ENCODE data around the gene PTPRQ. TPM values are rescaled to one million over a fixed set of nuclear protein-coding genes. Genes with fewer than 3 reads are reported as not detected.

Gene PTPRQ
- polyA plus RNA-seq, 4 donors, result not detected

GRCh38 chr12:80593766-80594165, 149.7 kb downstream of the PTPRQ start:
- Histone ChIP-seq H3K9me3 (ENCODE audit: control insufficient read depth in 2 of 2, insufficient read depth in 1 of 2, low read depth in 1 of 2, low read length in 1 of 2) (no peaks in the 10 kb centered on the region), H3K36me3 (ENCODE audit: control insufficient read depth in 3 of 3, insufficient read depth in 2 of 3, low read depth in 1 of 3, low read length in 3 of 3) (no peaks in the 10 kb centered on the region), H3K27ac (ENCODE audit: low read depth in 1 of 3, low read length in 2 of 3) (no peak overlapping the region), H3K4me3 (ENCODE audit: low read depth in 1 of 3, low read length in 3 of 3) (no peak overlapping the region), H3K27me3 (ENCODE audit: control insufficient read depth in 3 of 3, insufficient read depth in 3 of 3, low read length in 3 of 3) (no peaks in the 10 kb centered on the region), H3K4me1 (ENCODE audit: control insufficient read depth in 3 of 3, insufficient read depth in 2 of 3, low read depth in 1 of 3, low read length in 2 of 3) (no peaks in the 10 kb centered on the region)
- 83 to 85% (median 84%) methylated on average over 1 of the region's 1 CpG for WGBS, 3 donors
- DNase-seq, result no peak
- no peak for FAIRE-seq

DNA sequence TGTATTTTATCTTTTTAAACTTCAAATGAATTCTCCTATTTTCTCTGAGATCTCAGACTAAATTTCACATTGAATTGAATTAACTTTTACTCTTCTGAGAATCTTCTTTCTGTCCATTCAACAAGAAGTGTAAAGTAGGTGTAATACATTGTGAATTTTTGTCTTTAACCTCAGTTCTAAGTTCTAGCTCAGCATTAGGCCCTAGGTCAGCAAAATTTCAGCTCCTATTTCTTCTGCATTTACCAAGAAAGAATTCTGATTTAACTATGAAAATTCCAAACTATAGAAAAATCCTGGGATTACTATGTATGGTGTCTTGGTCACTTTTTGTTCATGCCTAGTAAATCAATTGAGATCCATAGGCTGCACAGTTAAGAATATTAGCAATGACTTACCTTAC, 152.5 kb downstream of the PTPRQ start:
- H3K36me3 ChIP-seq (ENCODE audit: control insufficient read depth in 3 of 3, insufficient read depth in 2 of 3, low read depth in 1 of 3, low read length in 3 of 3), result no peaks in the 10 kb centered on the region
- no peaks in the 10 kb centered on the region for H3K4me1 ChIP-seq (ENCODE audit: control insufficient read depth in 3 of 3, insufficient read depth in 2 of 3, low read depth in 1 of 3, low read length in 2 of 3)
- no peaks in the 10 kb centered on the region for H3K9me3 ChIP-seq (ENCODE audit: control insufficient read depth in 2 of 2, insufficient read depth in 1 of 2, low read depth in 1 of 2, low read length in 1 of 2)
- no peak overlapping the region for H3K4me3 ChIP-seq (ENCODE audit: low read depth in 1 of 3, low read length in 3 of 3)
- FAIRE-seq (no peak), DNase-seq (no peak)
- H3K27ac ChIP-seq (ENCODE audit: low read depth in 1 of 3, low read length in 2 of 3), result no peak overlapping the region
- no peaks in the 10 kb centered on the region for H3K27me3 ChIP-seq (ENCODE audit: control insufficient read depth in 3 of 3, insufficient read depth in 3 of 3, low read length in 3 of 3)

GRCh38 chr12:80598004-80598606, 154.1 kb downstream of the PTPRQ start:
- Histone ChIP-seq H3K36me3 (ENCODE audit: control insufficient read depth in 3 of 3, insufficient read depth in 2 of 3, low read depth in 1 of 3, low read length in 3 of 3) (no peaks in the 10 kb centered on the region), H3K4me1 (ENCODE audit: control insufficient read depth in 3 of 3, insufficient read depth in 2 of 3, low read depth in 1 of 3, low read length in 2 of 3) (no peaks in the 10 kb centered on the region), H3K27me3 (ENCODE audit: control insufficient read depth in 3 of 3, insufficient read depth in 3 of 3, low read length in 3 of 3) (no peaks in the 10 kb centered on the region), H3K27ac (ENCODE audit: low read depth in 1 of 3, low read length in 2 of 3) (no peak overlapping the region), H3K4me3 (ENCODE audit: low read depth in 1 of 3, low read length in 3 of 3) (no peak overlapping the region), H3K9me3 (ENCODE audit: control insufficient read depth in 2 of 2, insufficient read depth in 1 of 2, low read depth in 1 of 2, low read length in 1 of 2) (no peaks in the 10 kb centered on the region)
- 46 to 59% (median 52%) methylated on average over 5 of the region's 5 CpGs for WGBS, 3 donors
- peak; percentile 1 to 11 for DNase-seq
- FAIRE-seq, result no peak

GRCh38 chr12:80602455-80602854, 158.4 kb downstream of the PTPRQ start:
- FAIRE-seq, result no peak

DNA sequence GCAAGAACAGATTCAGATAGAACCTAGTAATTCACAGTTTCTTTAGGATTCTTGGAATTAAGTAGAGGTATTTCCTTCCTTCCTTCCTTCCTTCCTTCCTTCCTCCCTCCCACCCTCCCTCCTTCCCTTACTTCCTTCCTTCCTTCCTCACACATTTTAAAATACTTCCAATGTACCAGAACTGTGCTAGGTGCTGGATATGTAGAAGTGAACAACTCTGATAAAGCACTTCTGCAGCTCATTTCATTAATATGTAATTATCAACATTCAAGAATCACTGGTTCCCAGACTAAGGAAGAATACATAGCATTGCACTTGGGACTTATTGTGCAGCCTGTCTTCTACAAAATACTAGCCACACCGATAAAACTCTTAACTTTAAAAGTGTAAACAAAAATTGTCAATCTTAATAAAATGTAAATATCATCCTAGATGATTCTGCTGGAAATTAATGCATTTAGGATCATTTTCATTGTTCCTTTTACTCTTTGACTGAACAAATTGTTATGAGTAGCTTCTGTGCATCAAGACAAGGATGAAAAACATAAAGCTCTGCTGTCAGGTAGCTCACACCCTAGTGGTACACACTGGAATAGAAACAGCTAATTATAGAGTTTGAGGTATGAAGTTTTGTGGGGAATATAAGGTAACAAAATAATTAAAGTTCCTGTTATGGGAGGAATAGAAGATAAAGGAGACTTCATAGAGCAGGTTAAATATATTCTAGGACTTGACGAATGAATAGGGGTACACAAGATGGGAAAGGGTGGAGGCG, 163.5 kb downstream of the PTPRQ start:
- H3K36me3 ChIP-seq (ENCODE audit: control insufficient read depth in 3 of 3, insufficient read depth in 2 of 3, low read depth in 1 of 3, low read length in 3 of 3), result no peaks in the 10 kb centered on the region
- no peak overlapping the region for H3K27ac ChIP-seq (ENCODE audit: low read depth in 1 of 3, low read length in 2 of 3)
- H3K27me3 ChIP-seq (ENCODE audit: control insufficient read depth in 3 of 3, insufficient read depth in 3 of 3, low read length in 3 of 3), result no peaks in the 10 kb centered on the region
- no peak for DNase-seq
- FAIRE-seq, result no peak
- 69 to 77% (median 75%) methylated on average over 3 of the region's 3 CpGs for WGBS, 3 donors
- no peaks in the 10 kb centered on the region for H3K4me1 ChIP-seq (ENCODE audit: control insufficient read depth in 3 of 3, insufficient read depth in 2 of 3, low read depth in 1 of 3, low read length in 2 of 3)
- H3K4me3 ChIP-seq (ENCODE audit: low read depth in 1 of 3, low read length in 3 of 3), result no peak overlapping the region
- H3K9me3 ChIP-seq (ENCODE audit: control insufficient read depth in 2 of 2, insufficient read depth in 1 of 2, low read depth in 1 of 2, low read length in 1 of 2), result no peaks in the 10 kb centered on the region

More at GRCh38 chr12:80602455-80602854, 158.4 kb downstream of the PTPRQ start:
- DNase-seq, result no peak
- H3K4me1 ChIP-seq (ENCODE audit: control insufficient read depth in 3 of 3, insufficient read depth in 2 of 3, low read depth in 1 of 3, low read length in 2 of 3), result no peaks in the 10 kb centered on the region
- H3K27me3 ChIP-seq (ENCODE audit: control insufficient read depth in 3 of 3, insufficient read depth in 3 of 3, low read length in 3 of 3), result no peaks in the 10 kb centered on the region
- WGBS, 3 donors, result 80 to 85% (median 84%) methylated on average over 3 of the region's 3 CpGs
- no peak overlapping the region for H3K27ac ChIP-seq (ENCODE audit: low read depth in 1 of 3, low read length in 2 of 3)
- H3K4me3 ChIP-seq (ENCODE audit: low read depth in 1 of 3, low read length in 3 of 3), result no peak overlapping the region
- H3K36me3 ChIP-seq (ENCODE audit: control insufficient read depth in 3 of 3, insufficient read depth in 2 of 3, low read depth in 1 of 3, low read length in 3 of 3), result no peaks in the 10 kb centered on the region
- H3K9me3 ChIP-seq (ENCODE audit: control insufficient read depth in 2 of 2, insufficient read depth in 1 of 2, low read depth in 1 of 2, low read length in 1 of 2), result no peaks in the 10 kb centered on the region

DNA sequence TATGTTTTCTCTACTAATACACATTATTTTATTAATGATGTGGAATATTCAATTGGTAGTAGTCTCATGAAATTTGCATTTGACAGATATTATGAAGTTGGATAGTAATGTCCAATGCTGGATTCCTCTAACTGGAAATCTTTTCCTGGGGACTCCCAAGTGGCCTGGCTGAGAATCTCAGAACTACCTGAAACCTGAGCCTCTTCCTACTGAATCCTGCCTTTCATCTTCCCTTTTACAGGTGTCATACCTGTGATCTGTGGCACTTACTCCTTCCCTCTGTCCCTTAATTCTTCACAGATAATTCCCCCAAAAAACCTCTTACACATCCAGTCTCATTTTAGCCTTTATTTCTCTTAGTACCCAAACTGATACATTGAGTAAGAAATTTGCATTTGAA, 173.7 kb downstream of the PTPRQ start:
- Histone ChIP-seq H3K36me3 (ENCODE audit: control insufficient read depth in 3 of 3, insufficient read depth in 2 of 3, low read depth in 1 of 3, low read length in 3 of 3) (no peaks in the 10 kb centered on the region), H3K4me1 (ENCODE audit: control insufficient read depth in 3 of 3, insufficient read depth in 2 of 3, low read depth in 1 of 3, low read length in 2 of 3) (no peaks in the 10 kb centered on the region), H3K9me3 (ENCODE audit: control insufficient read depth in 2 of 2, insufficient read depth in 1 of 2, low read depth in 1 of 2, low read length in 1 of 2) (no peaks in the 10 kb centered on the region), H3K27me3 (ENCODE audit: control insufficient read depth in 3 of 3, insufficient read depth in 3 of 3, low read length in 3 of 3) (no peaks in the 10 kb centered on the region), H3K4me3 (ENCODE audit: low read depth in 1 of 3, low read length in 3 of 3) (no peak overlapping the region), H3K27ac (ENCODE audit: low read depth in 1 of 3, low read length in 2 of 3) (no peak overlapping the region)
- DNase-seq (no peak), FAIRE-seq (no peak)

- WGBS, 3 donors, result 79 to 91% (median 89%) methylated on average over 2 of the region's 2 CpGs
- H3K9me3 ChIP-seq (ENCODE audit: control insufficient read depth in 2 of 2, insufficient read depth in 1 of 2, low read depth in 1 of 2, low read length in 1 of 2), result no peaks in the 10 kb centered on the region
- no peak for FAIRE-seq
These were observed 176.2 kb downstream of the PTPRQ start for GRCh38 chr12:80620281-80620680.

DNA sequence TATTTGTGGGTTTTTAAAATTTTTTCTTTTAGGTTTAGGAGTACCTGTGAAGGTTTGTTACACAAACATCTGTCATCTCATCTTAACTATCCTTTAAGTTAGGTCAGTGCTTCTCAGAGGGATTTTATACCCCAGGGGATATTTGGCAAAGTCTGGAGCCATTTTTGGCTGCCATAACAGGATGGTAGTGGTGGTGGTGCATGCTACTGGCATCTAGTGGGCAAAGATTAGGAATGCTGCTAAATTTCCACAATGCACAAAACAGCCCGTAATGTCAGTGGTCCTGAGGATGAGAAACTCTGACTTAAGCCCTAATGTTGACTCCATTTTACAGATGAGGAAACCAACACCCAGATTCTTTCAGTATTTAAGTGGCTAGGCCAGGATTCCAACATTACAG, 178.2 kb downstream of the PTPRQ start:
- no peak for FAIRE-seq
- Histone ChIP-seq H3K36me3 (ENCODE audit: control insufficient read depth in 3 of 3, insufficient read depth in 2 of 3, low read depth in 1 of 3, low read length in 3 of 3) (no peaks in the 10 kb centered on the region), H3K9me3 (ENCODE audit: control insufficient read depth in 2 of 2, insufficient read depth in 1 of 2, low read depth in 1 of 2, low read length in 1 of 2) (no peaks in the 10 kb centered on the region), H3K27ac (ENCODE audit: low read depth in 1 of 3, low read length in 2 of 3) (no peak overlapping the region), H3K4me3 (ENCODE audit: low read depth in 1 of 3, low read length in 3 of 3) (no peak overlapping the region), H3K4me1 (ENCODE audit: control insufficient read depth in 3 of 3, insufficient read depth in 2 of 3, low read depth in 1 of 3, low read length in 2 of 3) (no peaks in the 10 kb centered on the region), H3K27me3 (ENCODE audit: control insufficient read depth in 3 of 3, insufficient read depth in 3 of 3, low read length in 3 of 3) (no peaks in the 10 kb centered on the region)
- no peak for DNase-seq
- 82 to 87% (median 85%) methylated on average over 1 of the region's 1 CpG for WGBS, 3 donors

More at GRCh38 chr12:80620281-80620680, 176.2 kb downstream of the PTPRQ start:
- Histone ChIP-seq H3K4me3 (ENCODE audit: low read depth in 1 of 3, low read length in 3 of 3) (no peak overlapping the region), H3K27me3 (ENCODE audit: control insufficient read depth in 3 of 3, insufficient read depth in 3 of 3, low read length in 3 of 3) (no peaks in the 10 kb centered on the region), H3K27ac (ENCODE audit: low read depth in 1 of 3, low read length in 2 of 3) (no peak overlapping the region), H3K4me1 (ENCODE audit: control insufficient read depth in 3 of 3, insufficient read depth in 2 of 3, low read depth in 1 of 3, low read length in 2 of 3) (no peaks in the 10 kb centered on the region), H3K36me3 (ENCODE audit: control insufficient read depth in 3 of 3, insufficient read depth in 2 of 3, low read depth in 1 of 3, low read length in 3 of 3) (no peaks in the 10 kb centered on the region)
- DNase-seq, result no peak

- no peak overlapping the region for H3K4me3 ChIP-seq (ENCODE audit: low read depth in 1 of 3, low read length in 3 of 3)
- no peaks in the 10 kb centered on the region for H3K9me3 ChIP-seq (ENCODE audit: control insufficient read depth in 2 of 2, insufficient read depth in 1 of 2, low read depth in 1 of 2, low read length in 1 of 2)
- no peak overlapping the region for H3K27ac ChIP-seq (ENCODE audit: low read depth in 1 of 3, low read length in 2 of 3)
- H3K4me1 ChIP-seq (ENCODE audit: control insufficient read depth in 3 of 3, insufficient read depth in 2 of 3, low read depth in 1 of 3, low read length in 2 of 3), result no peaks in the 10 kb centered on the region
- no peak for FAIRE-seq
- DNase-seq, result no peak
- no peaks in the 10 kb centered on the region for H3K36me3 ChIP-seq (ENCODE audit: control insufficient read depth in 3 of 3, insufficient read depth in 2 of 3, low read depth in 1 of 3, low read length in 3 of 3)
- no peaks in the 10 kb centered on the region for H3K27me3 ChIP-seq (ENCODE audit: control insufficient read depth in 3 of 3, insufficient read depth in 3 of 3, low read length in 3 of 3)
- WGBS, 3 donors, result 69 to 76% (median 73%) methylated on average over 1 of the region's 1 CpG
These were observed 181.0 kb downstream of the PTPRQ start for GRCh38 chr12:80625051-80625450.

All from small intestine (tissue), 7 donors.